H1 (cell line): ENCODE measurements around the gene TSPAN9. TPM values are rescaled to one million over a fixed set of nuclear protein-coding genes. Genes with fewer than 3 reads are reported as not detected.

Experiments
- CTCF ChIA-PET: fragments of 300-600 bp; sonication (Branson Sonifier 250); formaldehyde crosslinking; loops from one replicate; lab custom pipeline; 2021; ENCODE audit not compliant: partially characterized antibody; lab: Charles Lee
- POLR2A ChIA-PET: fragments of 300-600 bp; sonication (Branson Sonifier 250); formaldehyde crosslinking; loops from one replicate; lab custom pipeline; 2021; ENCODE audit warnings: inconsistent platforms; ENCODE audit not compliant: partially characterized antibody; lab: Charles Lee
- DNase-seq, 2 experiments: peaks; one replicate each; pipeline versions ENCODE4 v3.0.0 to v3.0.0-alpha.2; 2010 to 2022; ENCODE audit warnings: low spot score in 2 of 2, low read depth in 1 of 2, mixed read lengths in 1 of 2
- FAIRE-seq: peaks from 2 replicates; lab custom pipeline; 2011; peaks lifted over from hg19 to GRCh38; lab: Jason Lieb, UNC
- H2AFZ ChIP-seq: 2 replicates; pipeline ENCODE4 v1.8.1; 2012; ENCODE audit warnings: low read length, inconsistent platforms
- H2AK5ac ChIP-seq: 2 replicates; pipeline ENCODE4 v1.6.1; 2013; ENCODE audit warnings: low read depth, low read length
- H2BK120ac ChIP-seq: replicated peaks from 2 replicates; pipeline ENCODE3; 2013; ENCODE audit warnings: low read depth, low read length, inconsistent platforms
- H2BK12ac ChIP-seq: 2 replicates; pipeline ENCODE4 v1.6.1; 2013; ENCODE audit warnings: low read depth, low read length
- H2BK15ac ChIP-seq: 2 replicates; pipeline ENCODE4 v1.6.1; 2013; ENCODE audit warnings: low read length
- H2BK20ac ChIP-seq: 2 replicates; pipeline ENCODE4 v1.6.1; 2013; ENCODE audit warnings: low read length
- H2BK5ac ChIP-seq: 2 replicates; pipeline ENCODE4 v1.6.1; 2013; ENCODE audit warnings: low read depth, low read length
- H3K14ac ChIP-seq: 2 replicates; pipeline ENCODE4 v1.6.1; 2013; ENCODE audit warnings: inconsistent platforms; ENCODE audit not compliant: insufficient read length
- H3K18ac ChIP-seq: 2 replicates; pipeline ENCODE4 v1.6.1; 2013; ENCODE audit warnings: low read length; ENCODE audit errors: extremely low read depth
- H3K23ac ChIP-seq: 2 replicates; pipeline ENCODE4 v1.6.1; 2013; ENCODE audit warnings: inconsistent platforms; ENCODE audit not compliant: insufficient read length
- H3K23me2 ChIP-seq: 2 replicates; pipeline ENCODE4 v1.6.1; 2013; ENCODE audit warnings: low read depth, low read length
- H3K27ac ChIP-seq: 2 replicates; pipeline ENCODE4 v1.6.1; 2011; ENCODE audit warnings: low read depth, low read length, inconsistent platforms
- H3K27me3 ChIP-seq, 4 experiments: replicated peaks in 1 of 4; 1 replicate in 1 of 4; 2 replicates in 3 of 4; pipeline versions ENCODE4 v1.6.1 to v1.8.1; 2011 to 2013; ENCODE audit warnings: low read length in 3 of 4, mild to moderate bottlenecking in 3 of 4, inconsistent platforms in 2 of 4, mixed read lengths in 2 of 4, moderate library complexity in 1 of 4; ENCODE audit not compliant: control insufficient read depth in 3 of 4, insufficient read depth in 3 of 4; ENCODE audit errors: extremely low read depth in 1 of 4
- H3K36me3 ChIP-seq, 4 experiments: 2 replicates each; pipeline versions ENCODE4 v1.6.1 to v1.8.1; 2011 to 2013; ENCODE audit warnings: mild to moderate bottlenecking in 4 of 4, low read length in 3 of 4, moderate library complexity in 2 of 4, control low read depth in 1 of 4, inconsistent platforms in 1 of 4; ENCODE audit not compliant: insufficient read depth in 4 of 4, control insufficient read depth in 2 of 4
- H3K4ac ChIP-seq: replicated peaks from 2 replicates; pipeline ENCODE3; 2013; ENCODE audit warnings: low read length, low read depth, mixed read lengths, inconsistent platforms; ENCODE audit not compliant: insufficient read length
- H3K4me1 ChIP-seq, 4 experiments: replicated peaks in 1 of 4; 1 replicate in 1 of 4; 2 replicates in 3 of 4; pipeline versions ENCODE4 v1.6.1 to v1.8.1; 2011 to 2013; ENCODE audit warnings: low read length in 3 of 4, inconsistent platforms in 2 of 4, mixed read lengths in 1 of 4; ENCODE audit not compliant: insufficient read depth in 4 of 4, control insufficient read depth in 3 of 4
- H3K4me2 ChIP-seq, 2 experiments: 2 replicates each; pipeline versions ENCODE4 v1.6.1 to v1.8.1; 2011 to 2013; ENCODE audit warnings: low read depth in 2 of 2, low read length in 2 of 2, control low read depth in 1 of 2, inconsistent platforms in 1 of 2, mild to moderate bottlenecking in 1 of 2; ENCODE audit not compliant: insufficient read depth in 1 of 2
- H3K4me3 ChIP-seq, 4 experiments: fragments of 200-600, 300-600 bp in 1 of 4; sonication (generic), shearing (Covaris generic), sonication (Bioruptor Twin) in 1 of 4; 2 replicates each; pipeline versions ENCODE4 v1.5.1 to v1.8.1; 2011 to 2016; ENCODE audit warnings: low read length in 4 of 4, low read depth in 3 of 4, control low read depth in 2 of 4, inconsistent platforms in 2 of 4, mild to moderate bottlenecking in 2 of 4, mixed read lengths in 1 of 4, moderate library complexity in 1 of 4; ENCODE audit not compliant: insufficient read depth in 2 of 4; ENCODE audit errors: extremely low read depth in 1 of 4
- H3K56ac ChIP-seq: replicated peaks from 2 replicates; pipeline ENCODE3; 2013; ENCODE audit warnings: low read depth, mild to moderate bottlenecking, mixed read lengths, low read length, inconsistent platforms; ENCODE audit not compliant: insufficient read length
- H3K79me1 ChIP-seq: 2 replicates; pipeline ENCODE4 v1.6.1; 2013; ENCODE audit warnings: low read depth, low read length, control low read depth
- H3K79me2 ChIP-seq, 2 experiments: 2 replicates each; pipeline versions ENCODE4 v1.6.1 to v1.8.1; 2012 to 2013; ENCODE audit warnings: low read length in 2 of 2, mild to moderate bottlenecking in 2 of 2, inconsistent platforms in 1 of 2; ENCODE audit not compliant: insufficient read depth in 2 of 2, control insufficient read depth in 1 of 2
- H3K9ac ChIP-seq, 4 experiments: replicated peaks in 1 of 4; 1 replicate in 1 of 4; 2 replicates in 3 of 4; pipeline versions ENCODE4 v1.6.1 to v1.8.1; 2011 to 2013; ENCODE audit warnings: low read depth in 3 of 4, low read length in 3 of 4, control low read depth in 2 of 4, mild to moderate bottlenecking in 2 of 4, moderate library complexity in 2 of 4, inconsistent platforms in 1 of 4; ENCODE audit errors: extremely low read depth in 1 of 4
- H3K9me3 ChIP-seq, 2 experiments: 2 replicates each; pipeline versions ENCODE4 v1.6.1 to v1.8.1; 2012 to 2013; ENCODE audit warnings: mild to moderate bottlenecking in 2 of 2, moderate library complexity in 2 of 2, control low read depth in 1 of 2, inconsistent platforms in 1 of 2, low read depth in 1 of 2, low read length in 1 of 2, mixed read lengths in 1 of 2; ENCODE audit not compliant: insufficient read depth in 2 of 2
- H4K20me1 ChIP-seq, 2 experiments: replicated peaks in 1 of 2; 2 replicates each; pipeline versions ENCODE3 to v1.8.1; 2011 to 2013; ENCODE audit warnings: inconsistent platforms in 2 of 2, low read length in 2 of 2, mild to moderate bottlenecking in 1 of 2; ENCODE audit not compliant: insufficient read depth in 2 of 2, control insufficient read depth in 1 of 2
- H4K5ac ChIP-seq: 2 replicates; pipeline ENCODE4 v1.6.1; 2013; ENCODE audit warnings: low read length, low read depth, mixed read lengths, inconsistent platforms; ENCODE audit not compliant: insufficient read length
- H4K8ac ChIP-seq: 2 replicates; pipeline ENCODE4 v1.8.0; 2013; ENCODE audit warnings: mild to moderate bottlenecking, moderate library complexity, low read length, inconsistent platforms; ENCODE audit not compliant: insufficient read depth; ENCODE audit errors: extremely low read depth
- H4K91ac ChIP-seq: replicated peaks from 2 replicates; pipeline ENCODE3; 2013; ENCODE audit warnings: low read length, mixed read lengths, inconsistent platforms; ENCODE audit not compliant: insufficient read length
- WGBS, 2 experiments: shearing (Covaris generic) in 1 of 2; methylation state at CpG; one replicate each; pipeline versions ENCODE4 v1.1.6 to v1.1.7; 2013 to 2015; ENCODE audit warnings: low lambda C conversion rate in 2 of 2, mixed read lengths in 2 of 2, inconsistent platforms in 1 of 2, low coverage in 1 of 2, missing lambda C conversion rate in 1 of 2; ENCODE audit not compliant: insufficient replicate concordance in 2 of 2, insufficient coverage in 1 of 2, insufficient read length in 1 of 2; ENCODE audit errors: extremely low coverage in 1 of 2, missing lambda C conversion rate in 1 of 2; 5-methylcytosine and 5-hydroxymethylcytosine counted together
- polyA plus RNA-seq, 7 experiments: library from polyadenylated mRNA; depleted of rRNA in 3 of 7; stranded (reverse) in 5 of 7; unstranded in 2 of 7; fragments of >200 nt in 5 of 7; fragments of 200-250 nt in 2 of 7; gene quantifications; 1 replicate in 5 of 7; 2 replicates in 1 of 7; 4 replicates in 1 of 7; pipeline versions ENCODE4 v1.2.1 to v1.2.3, GENCODE V29; 2011 to 2013; ENCODE audit warnings: missing spikeins in 2 of 7, mixed read lengths in 2 of 7
- total RNA-seq: library from RNA; stranded (reverse); fragmentation: NEBNext Ultra II Directional; extraction: Animal tissue kit (Norgen Biotek cat#: 25700); gene quantifications from 2 replicates; pipeline ENCODE4 v1.2.1, GENCODE V29; 2021

TSPAN9 gene
- total and polyA plus RNA-seq, 2 of the 8 experiments (the other 6 are each of a cell fraction or from before 2014, with no cell fraction given) = 11.5 to 29.1 TPM

- H3K14ac ChIP-seq = no peak overlapping the region
- H3K27me3 ChIP-seq = peaks cover 0 to 4% (median 2%) of the 10 kb centered on the region in 4 experiments; a peak in 2 of 7 replicates
- DNase-seq (no peak), FAIRE-seq (no peak)
- no peaks in the 10 kb centered on the region for H3K36me3 ChIP-seq
- H3K23me2 ChIP-seq = no peaks in the 10 kb centered on the region
- H3K4me1 ChIP-seq = peaks cover 0 to 10% (median 3%) of the 10 kb centered on the region in 4 experiments; a peak in 4 of 7 replicates
- no peak overlapping the region for H3K27ac ChIP-seq
- H3K4ac ChIP-seq = no peak overlapping the region
- H3K4me3 ChIP-seq = no peak overlapping the region
- H2AFZ ChIP-seq = no peak overlapping the region
- no peak overlapping the region for H4K5ac ChIP-seq
- no peak overlapping the region for H2BK12ac ChIP-seq
- WGBS, 2 experiments = 99% methylated on average over 6 of the region's 6 CpGs; no CpG with 5 or more reads in 1 of the 2 experiments
- no peak overlapping the region for H4K91ac ChIP-seq
- no peak overlapping the region for H3K23ac ChIP-seq
- H2BK20ac ChIP-seq = no peak overlapping the region
- no peak overlapping the region for H3K9ac ChIP-seq
- H2BK5ac ChIP-seq = no peak overlapping the region; the same call in 1 of the 2 replicates
- no peak overlapping the region for H4K8ac ChIP-seq
- no peak overlapping the region for H3K4me2 ChIP-seq
- CTCF ChIA-PET = interaction anchor here (0.7 to 7.6 kb wide), 8 partner anchors 9 to 161 kb away, joined by 3 to 166 read pairs (median 4); no protein-coding TSS in a partner anchor
- H4K20me1 ChIP-seq = peaks cover 0 to 2% of the 10 kb centered on the region in 2 experiments
- POLR2A ChIA-PET = interaction anchor here (1.0 kb wide), 1 partner anchor 29 kb away, joined by 3 read pairs; no protein-coding TSS in a partner anchor
- no peaks in the 10 kb centered on the region for H3K79me2 ChIP-seq
- no peak overlapping the region for H3K56ac ChIP-seq
- H2BK120ac ChIP-seq = no peak overlapping the region
- H2BK15ac ChIP-seq = no peak overlapping the region
- no peaks in the 10 kb centered on the region for H3K79me1 ChIP-seq
- H3K9me3 ChIP-seq = no peaks in the 10 kb centered on the region
- H2AK5ac ChIP-seq = no peak overlapping the region
- H3K18ac ChIP-seq = no peak overlapping the region
Measured at GRCh38 chr12:3296409-3296701, 219.2 kb downstream of the TSPAN9 start.
